ENCODE data around the gene SRRM4. TPM values are rescaled to one million over a fixed set of nuclear protein-coding genes. Genes with fewer than 3 reads are reported as not detected.

SRRM4 gene
- total RNA-seq, 1 donor from 2014 or later = not detected

DNA sequence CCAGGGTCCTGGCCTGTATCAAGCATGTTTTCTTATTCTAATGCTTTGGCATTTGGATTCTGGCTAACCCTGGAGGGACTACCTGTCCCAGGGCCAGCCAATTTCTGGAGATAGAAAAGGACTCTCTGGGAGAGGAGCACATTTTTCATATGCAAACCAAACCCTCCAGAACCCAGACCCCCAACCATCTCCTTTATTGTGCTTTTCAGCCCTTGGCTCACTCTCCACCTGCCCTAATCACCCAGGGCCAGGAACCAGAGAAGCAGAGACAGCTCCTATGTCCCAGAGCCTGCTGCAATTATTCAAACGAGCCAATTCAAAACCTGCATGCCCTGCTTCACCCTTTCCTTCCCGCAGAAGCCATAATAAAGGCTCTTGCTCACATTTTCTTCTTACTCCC lies 221.2 kb downstream of the SRRM4 start:
- no peak for TF ChIP-seq CTCF (IDR thresholded peaks at IDR 0.05)
- no peak for DNase-seq (ENCODE audit: low spot score)
- H3K36me3 Mint-ChIP-seq (ENCODE audit: low read depth) = no peaks in the 10 kb centered on the region
- no peak overlapping the region for H3K4me3 Mint-ChIP-seq (ENCODE audit: unreplicated experiment)
- H3K27me3 Mint-ChIP-seq (ENCODE audit: low read depth) = no peaks in the 10 kb centered on the region
- H3K27ac Mint-ChIP-seq (ENCODE audit: unreplicated experiment) = no peak overlapping the region
- H3K9me3 Mint-ChIP-seq (ENCODE audit: low read depth) = no peaks in the 10 kb centered on the region
- no peaks in the 10 kb centered on the region for H3K4me1 Mint-ChIP-seq (ENCODE audit: low read depth)

DNA sequence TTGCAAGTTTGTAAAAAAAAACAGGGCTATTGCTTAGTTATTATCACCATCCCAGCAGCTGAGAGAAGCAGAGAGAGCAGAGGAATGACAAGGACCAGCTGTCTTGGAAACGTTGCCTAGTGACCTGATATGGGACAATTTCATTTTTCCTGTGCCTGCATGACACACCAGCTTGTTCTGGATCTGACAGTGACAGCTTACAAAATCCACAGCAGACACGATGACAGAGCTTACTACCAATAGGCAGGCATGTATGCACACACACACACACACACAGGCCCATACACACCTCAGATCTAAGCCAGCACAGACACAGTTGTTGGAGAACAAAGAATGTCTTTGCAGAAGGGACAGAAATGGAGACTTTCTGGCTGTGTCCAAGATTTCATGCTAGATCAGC lies 222.8 kb downstream of the SRRM4 start:
- Mint-ChIP-seq H3K4me1 (ENCODE audit: low read depth) (no peaks in the 10 kb centered on the region), H3K36me3 (ENCODE audit: low read depth) (no peaks in the 10 kb centered on the region), H3K9me3 (ENCODE audit: low read depth) (no peaks in the 10 kb centered on the region), H3K4me3 (ENCODE audit: unreplicated experiment) (no peak overlapping the region), H3K27ac (ENCODE audit: unreplicated experiment) (no peak overlapping the region), H3K27me3 (ENCODE audit: low read depth) (peaks cover 4% of the 10 kb centered on the region)
- no peak for TF ChIP-seq CTCF (IDR thresholded peaks at IDR 0.05)
- no peak for DNase-seq (ENCODE audit: low spot score)

GRCh38 chr12:119204671-119205285 lies 223.4 kb downstream of the SRRM4 start:
- no peaks in the 10 kb centered on the region for H3K36me3 Mint-ChIP-seq (ENCODE audit: low read depth)
- no peaks in the 10 kb centered on the region for H3K9me3 Mint-ChIP-seq (ENCODE audit: low read depth)
- H3K27me3 Mint-ChIP-seq (ENCODE audit: low read depth) = peaks cover 6% of the 10 kb centered on the region
- no peak for DNase-seq (ENCODE audit: low spot score)
- no peaks in the 10 kb centered on the region for H3K4me1 Mint-ChIP-seq (ENCODE audit: low read depth)
- no peak overlapping the region for H3K4me3 Mint-ChIP-seq (ENCODE audit: unreplicated experiment)
- H3K27ac Mint-ChIP-seq (ENCODE audit: unreplicated experiment) = no peak overlapping the region
- no peak for TF ChIP-seq CTCF (IDR thresholded peaks at IDR 0.05)

GRCh38 chr12:119206348-119207062 lies 225.2 kb downstream of the SRRM4 start:
- Mint-ChIP-seq H3K9me3 (ENCODE audit: low read depth) (no peaks in the 10 kb centered on the region), H3K27ac (ENCODE audit: unreplicated experiment) (no peak overlapping the region), H3K4me1 (ENCODE audit: low read depth) (no peaks in the 10 kb centered on the region), H3K36me3 (ENCODE audit: low read depth) (no peaks in the 10 kb centered on the region), H3K27me3 (ENCODE audit: low read depth) (peaks cover 9% of the 10 kb centered on the region), H3K4me3 (ENCODE audit: unreplicated experiment) (no peak overlapping the region)
- TF ChIP-seq CTCF (IDR thresholded peaks at IDR 0.05) = no peak
- DNase-seq (ENCODE audit: low spot score) = no peak

DNA sequence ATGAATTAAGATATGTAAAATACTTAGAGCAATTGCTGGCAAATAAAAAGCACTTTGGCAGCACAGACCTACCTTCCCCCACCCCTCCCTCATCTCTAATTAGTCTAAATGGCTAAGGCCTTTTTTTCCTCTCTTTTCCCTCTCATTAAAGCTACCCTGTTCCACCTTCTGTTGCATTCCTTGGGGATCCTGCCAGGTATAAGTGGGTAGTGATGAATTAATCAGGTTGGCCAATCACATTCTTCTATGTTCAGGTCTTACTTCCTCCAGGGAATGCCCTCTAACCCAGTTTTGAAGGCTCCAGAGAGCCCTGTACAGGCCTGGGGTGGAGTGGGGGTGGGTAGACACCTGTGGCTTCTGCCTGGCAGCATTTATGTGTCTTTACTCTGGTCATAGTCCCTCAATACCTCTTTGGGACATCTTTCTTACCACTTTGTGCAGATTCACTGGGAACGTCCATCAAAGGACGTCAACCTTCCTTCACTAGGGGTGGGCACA lies 225.8 kb downstream of the SRRM4 start:
- DNase-seq (ENCODE audit: low spot score) = no peak
- no peaks in the 10 kb centered on the region for H3K9me3 Mint-ChIP-seq (ENCODE audit: low read depth)
- no peak overlapping the region for H3K4me3 Mint-ChIP-seq (ENCODE audit: unreplicated experiment)
- H3K27me3 Mint-ChIP-seq (ENCODE audit: low read depth) = peaks cover 9% of the 10 kb centered on the region
- H3K36me3 Mint-ChIP-seq (ENCODE audit: low read depth) = no peaks in the 10 kb centered on the region
- H3K27ac Mint-ChIP-seq (ENCODE audit: unreplicated experiment) = no peak overlapping the region
- H3K4me1 Mint-ChIP-seq (ENCODE audit: low read depth) = no peaks in the 10 kb centered on the region
- no peak for TF ChIP-seq CTCF (IDR thresholded peaks at IDR 0.05)

Measured in chondrocyte (in vitro differentiated cells).